Upper lobe of right lung (tissue), 1 donor: Measurements from ENCODE around the gene LINC00237. TPM values are rescaled to one million over a fixed set of nuclear protein-coding genes. Genes with fewer than 3 reads are reported as not detected.

Experiments
- ATAC-seq: fragments of 200-7000 bp; cut with Tn5 transposase; one replicate; pipeline ENCODE4 v1.9.1; 2020; ENCODE audit warnings: mild to moderate bottlenecking, moderate library complexity
- DNase-seq: peaks from one replicate; pipeline ENCODE4 v3.0.0-alpha.2; 2020
- H3K27ac ChIP-seq: fragments of 200-600 bp; one replicate; pipeline ENCODE4 v1.8.0; 2022
- H3K27me3 ChIP-seq: fragments of 200-600 bp; one replicate; pipeline ENCODE4 v1.8.0; 2022; ENCODE audit warnings: mild to moderate bottlenecking
- H3K36me3 ChIP-seq: fragments of 200-600 bp; one replicate; pipeline ENCODE4 v1.8.0; 2022
- H3K4me1 ChIP-seq: fragments of 200-600 bp; one replicate; pipeline ENCODE4 v1.8.0; 2022
- H3K4me3 ChIP-seq: fragments of 200-600 bp; one replicate; pipeline ENCODE4 v1.8.0; 2022; ENCODE audit warnings: mild to moderate bottlenecking
- H3K9me3 ChIP-seq: fragments of 200-600 bp; one replicate; pipeline ENCODE4 v1.8.0; 2022
- CTCF ChIP-seq: fragments of 200-600 bp; IDR thresholded peaks from one replicate; pipeline ENCODE4 v1.8.0; 2022; ENCODE audit warnings: antibody characterized with exemption
- intact Hi-C: fragments of 100-400 bp; cut with DNase I; formaldehyde crosslinking; loops from one replicate; pipeline ENCODE4 v1.11.0; 2022
- total RNA-seq: library from RNA; stranded (reverse); fragmentation: NEBNext Ultra II Directional; extraction: Animal tissue kit (Norgen Biotek cat#: 25700); gene quantifications from one replicate; pipeline ENCODE4 v1.2.1, GENCODE V29; 2021
- donor health status: DM: no; HTN: yes; CAD: no; lungs with severe emphysema.

LINC00237 gene
- total RNA-seq, 1 donor from 2014 or later, result not detected

GRCh38 chr20:21101453-21101931 lies 4.7 kb downstream of the LINC00237 start:
- peak overlapping the region; percentile 47 for H3K4me3 ChIP-seq
- no peaks in the 10 kb centered on the region for H3K36me3 ChIP-seq
- peak; percentile 19 for ATAC-seq
- TF ChIP-seq CTCF, result no peak
- peak; percentile 65 for DNase-seq
- H3K27me3 ChIP-seq, result peaks cover 82% of the 10 kb centered on the region
- intact Hi-C loops, result no loop called here
- no peaks in the 10 kb centered on the region for H3K9me3 ChIP-seq
- H3K27ac ChIP-seq, result no peak overlapping the region
- peaks cover 45% of the 10 kb centered on the region for H3K4me1 ChIP-seq

- H3K36me3 ChIP-seq, result no peaks in the 10 kb centered on the region
- ATAC-seq (peak; percentile 13), DNase-seq (peak; percentile 67)
- intact Hi-C loops, result no loop called here
- H3K9me3 ChIP-seq, result no peaks in the 10 kb centered on the region
- peaks cover 76% of the 10 kb centered on the region for H3K27me3 ChIP-seq
- H3K4me1 ChIP-seq, result peaks cover 42% of the 10 kb centered on the region
- no peak for TF ChIP-seq CTCF
- peak overlapping the region; percentile 56 for H3K27ac ChIP-seq
- H3K4me3 ChIP-seq, result peak overlapping the region; percentile 47
Measured at GRCh38 chr20:21100578-21101452, 5.3 kb downstream of the LINC00237 start.

GRCh38 chr20:21099751-21100577 lies 6.2 kb downstream of the LINC00237 start:
- DNase-seq (peak; percentile 77), ATAC-seq (peak; percentile 67)
- intact Hi-C loops, result no loop called here
- no peaks in the 10 kb centered on the region for H3K36me3 ChIP-seq
- peak overlapping the region; percentile 47 for H3K4me3 ChIP-seq
- H3K4me1 ChIP-seq, result peaks cover 36% of the 10 kb centered on the region
- no peaks in the 10 kb centered on the region for H3K9me3 ChIP-seq
- peaks cover 67% of the 10 kb centered on the region for H3K27me3 ChIP-seq
- peak overlapping the region; percentile 56 for H3K27ac ChIP-seq
- no peak for TF ChIP-seq CTCF

GRCh38 chr20:21096321-21097043 lies 9.7 kb downstream of the LINC00237 start:
- Histone ChIP-seq H3K4me3 (no peak overlapping the region), H3K9me3 (no peaks in the 10 kb centered on the region), H3K36me3 (no peaks in the 10 kb centered on the region), H3K27me3 (peaks cover 56% of the 10 kb centered on the region), H3K4me1 (peaks cover 20% of the 10 kb centered on the region), H3K27ac (no peak overlapping the region)
- TF ChIP-seq CTCF, result no peak
- ATAC-seq, result peak; percentile 78
- DNase-seq, result no peak
- intact Hi-C loops, result no loop called here

- TF ChIP-seq CTCF, result no peak
- Histone ChIP-seq H3K36me3 (no peaks in the 10 kb centered on the region), H3K4me3 (no peak overlapping the region), H3K9me3 (no peaks in the 10 kb centered on the region), H3K4me1 (no peaks in the 10 kb centered on the region), H3K27ac (no peak overlapping the region), H3K27me3 (peaks cover 52% of the 10 kb centered on the region)
- intact Hi-C loops, result no loop called here
- DNase-seq, result no peak
- no peak for ATAC-seq
Measured at GRCh38 chr20:21092806-21093205, 13.4 kb downstream of the LINC00237 start.
